ENCODE results near the gene ZNF524.
"Not testable (repeated sequence)": the region's sequence is repeated elsewhere in the genome, so short reads cannot be mapped to it uniquely, and the experiment has no call there.

The ZNF524 gene, protein sequence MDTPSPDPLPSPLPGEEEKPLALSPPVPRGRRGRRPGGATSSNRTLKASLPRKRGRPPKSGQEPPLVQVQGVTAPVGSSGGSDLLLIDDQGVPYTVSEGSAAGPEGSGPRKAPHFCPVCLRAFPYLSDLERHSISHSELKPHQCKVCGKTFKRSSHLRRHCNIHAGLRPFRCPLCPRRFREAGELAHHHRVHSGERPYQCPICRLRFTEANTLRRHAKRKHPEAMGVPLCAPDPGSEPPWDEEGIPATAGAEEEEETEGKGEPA

DNA sequence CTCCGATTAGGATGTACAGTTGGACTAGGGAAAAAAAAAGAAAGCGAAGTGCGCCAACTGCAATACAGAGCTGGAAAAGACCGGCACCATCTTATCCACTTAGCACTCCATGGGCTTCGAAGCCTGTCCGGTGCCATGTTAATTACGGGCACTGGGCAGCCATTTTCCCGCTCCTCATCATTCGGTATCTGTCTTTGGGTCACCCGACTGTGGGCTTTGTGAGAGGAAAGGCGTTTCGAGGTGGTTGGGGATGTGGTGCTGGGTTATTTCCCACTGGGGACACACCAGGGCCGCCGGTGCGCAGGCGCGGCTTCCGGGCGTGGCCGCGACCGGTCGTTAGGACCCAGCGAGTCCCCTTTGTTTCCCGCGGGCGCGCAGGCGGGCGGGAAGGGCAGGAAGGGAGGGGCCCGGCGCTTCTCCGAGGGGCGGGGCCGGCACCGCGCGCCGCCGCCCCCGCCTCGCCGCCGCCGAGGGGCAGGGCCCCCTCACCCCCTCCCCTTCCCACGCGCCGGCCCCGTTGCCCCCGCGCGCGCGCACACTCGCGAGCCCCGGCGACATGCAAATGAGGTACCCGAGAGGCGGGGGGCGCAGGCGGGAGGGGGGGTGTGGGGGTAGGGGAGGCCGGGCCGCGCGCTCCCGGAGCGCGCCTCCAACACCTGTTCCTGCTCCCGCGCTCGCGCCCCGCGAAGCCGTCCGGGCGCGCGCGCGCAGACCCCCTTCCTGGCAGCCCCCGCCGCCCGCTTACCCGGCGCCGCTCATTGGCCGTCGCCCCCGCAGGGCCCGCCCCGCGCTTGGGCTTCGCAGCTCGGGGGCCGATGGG, at the start of gene ZNF524:
Gene ZNF524, plus strand, starts transcription at position 447 of the 820 bp plus-strand sequence. CDS start 1,825 bp downstream, outside the sequence.
- DNase-seq = peak; percentile 92

DNA sequence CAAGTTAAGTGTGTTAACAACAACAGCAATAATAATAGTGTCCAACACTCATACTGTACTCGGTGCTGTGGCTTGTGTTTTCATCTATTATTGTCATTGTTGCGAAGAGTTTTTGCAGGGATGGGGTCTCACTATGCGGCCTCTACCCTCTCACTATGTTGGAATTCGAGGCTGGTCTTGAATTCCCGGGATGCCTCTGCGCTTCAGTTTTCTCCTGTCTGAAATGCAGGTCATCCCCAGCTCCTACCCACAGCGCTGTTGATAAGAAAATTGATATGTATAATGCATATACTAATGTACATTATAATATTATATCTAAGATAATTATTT, 49.8 kb upstream of the ZNF524 start:
- DNase-seq = no peak

DNA sequence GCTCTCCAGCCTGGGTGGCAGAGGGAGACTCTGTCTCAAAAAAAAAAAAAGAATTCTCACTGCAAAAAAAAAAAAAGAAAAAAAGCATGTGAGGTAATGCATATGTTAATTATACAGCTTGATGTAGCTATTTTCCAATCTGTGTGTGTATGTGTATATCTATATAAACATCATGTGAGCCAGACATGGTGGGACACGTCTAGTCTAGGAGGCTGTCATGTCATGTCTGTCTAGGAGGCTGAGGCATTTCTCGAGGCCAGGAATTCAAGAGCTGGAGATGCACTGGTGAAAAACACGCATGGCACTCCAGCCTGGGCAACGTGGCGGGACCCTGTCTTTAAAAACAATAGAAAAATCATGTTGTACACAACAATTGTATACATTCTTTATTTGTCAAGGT, 47.9 kb upstream of the ZNF524 start:
- DNase-seq = no peak

DNA sequence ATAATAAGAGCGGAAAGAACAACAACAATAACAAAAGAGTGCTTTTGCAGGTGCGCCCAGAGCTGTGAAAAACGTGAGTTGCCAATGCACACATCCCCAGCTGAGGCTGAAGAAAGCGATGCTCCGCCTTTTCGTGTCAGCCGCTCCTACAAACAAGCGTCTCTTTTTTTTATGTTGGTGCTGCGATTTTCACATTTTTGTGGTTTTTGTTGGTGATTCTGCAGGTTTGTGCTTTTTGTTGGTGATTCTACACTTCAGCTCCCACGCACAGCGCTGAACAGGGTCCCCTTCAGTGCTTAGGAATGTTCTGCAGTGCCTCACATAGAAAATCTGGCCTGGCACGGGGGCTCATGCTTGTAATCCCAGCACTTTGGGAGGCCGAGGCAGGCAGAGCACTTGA, 47.5 kb upstream of the ZNF524 start:
- DNase-seq = no peak

DNA sequence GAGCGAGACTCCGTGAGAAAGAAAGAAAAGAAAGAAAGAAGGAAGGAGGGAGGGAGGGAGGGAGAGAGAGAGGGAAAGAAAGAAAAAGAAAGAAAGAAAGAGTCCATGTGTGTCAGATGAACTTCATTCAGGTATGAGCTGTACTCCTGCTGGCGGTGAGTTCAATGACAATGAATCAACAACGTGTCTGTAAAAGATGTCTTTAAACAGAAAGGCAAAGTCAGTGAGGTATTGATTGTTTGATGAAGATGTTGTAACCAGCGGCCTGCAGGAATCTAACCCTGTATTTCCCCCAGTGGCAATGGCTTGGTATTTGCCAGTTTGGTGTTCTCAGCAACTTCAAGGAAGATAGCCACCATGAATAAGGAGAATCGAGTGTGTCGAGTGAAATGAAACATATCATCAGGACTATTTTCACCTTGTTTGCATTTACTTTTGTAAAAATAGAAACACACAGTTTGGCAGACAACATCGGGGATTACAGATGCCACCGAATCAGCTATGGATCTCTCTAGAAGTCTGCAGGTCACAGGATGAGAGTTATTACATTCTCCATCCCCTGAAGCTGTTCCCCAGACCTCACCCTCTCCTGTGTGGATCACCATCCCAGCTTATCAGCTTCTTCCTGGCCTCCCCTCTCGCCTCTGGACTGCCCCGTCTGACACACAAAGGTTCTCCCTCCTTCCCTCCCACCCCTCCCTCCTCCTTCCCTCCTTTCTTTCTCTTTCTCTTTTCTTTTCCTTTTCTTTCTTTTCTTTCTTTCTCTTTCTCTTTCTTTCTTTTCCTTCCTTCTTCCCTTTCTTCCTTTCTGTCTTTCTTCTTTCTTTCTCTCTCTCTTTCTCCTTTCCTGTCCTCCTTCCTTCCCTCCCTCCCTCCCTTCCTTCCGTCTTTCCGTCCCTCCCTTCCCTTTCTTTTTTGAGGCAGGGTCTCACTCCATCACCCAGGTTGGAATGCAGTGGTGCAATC, 46.6 kb upstream of the ZNF524 start:
- DNase-seq = no peak

DNA sequence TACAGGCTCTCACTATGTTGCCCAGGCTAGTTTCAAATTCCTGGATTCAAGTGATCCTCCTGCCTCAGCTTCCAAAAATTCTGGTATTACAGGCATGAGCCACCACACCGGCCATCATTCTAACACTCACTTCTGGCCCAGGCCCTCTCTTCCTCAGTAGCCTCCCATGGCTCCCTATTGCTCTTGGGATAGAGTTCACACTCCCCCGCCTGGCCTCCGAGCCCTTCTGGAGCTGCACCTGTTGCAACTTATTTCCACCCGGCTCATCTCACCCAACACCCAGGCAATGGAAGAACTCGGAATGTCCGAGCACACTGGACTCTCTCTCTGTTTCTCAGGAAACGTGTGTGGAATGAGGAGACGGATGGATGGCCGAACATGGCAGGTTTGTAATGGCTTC, 45.8 kb upstream of the ZNF524 start:
- no peak for DNase-seq

DNA sequence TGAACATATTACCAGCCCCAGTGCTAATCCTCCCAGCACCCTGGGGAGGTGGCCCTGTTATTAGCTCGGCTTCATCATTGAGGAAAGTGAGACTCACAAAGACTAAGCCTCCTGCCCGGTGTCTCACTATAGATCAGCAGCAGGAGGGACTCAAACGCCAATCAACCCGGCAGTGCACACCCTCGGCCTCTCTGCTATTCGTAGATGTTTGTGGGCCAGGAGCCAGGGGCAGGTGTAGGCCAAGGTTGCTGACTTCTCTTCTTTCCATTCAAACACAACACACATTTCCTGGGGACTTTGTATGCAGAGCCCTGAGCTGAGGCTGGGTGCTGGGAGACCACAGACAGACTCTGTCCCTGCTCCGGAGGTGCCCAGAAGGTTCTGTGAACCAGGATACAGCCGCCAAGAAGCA, 45.3 kb upstream of the ZNF524 start:
- DNase-seq = no peak

DNA sequence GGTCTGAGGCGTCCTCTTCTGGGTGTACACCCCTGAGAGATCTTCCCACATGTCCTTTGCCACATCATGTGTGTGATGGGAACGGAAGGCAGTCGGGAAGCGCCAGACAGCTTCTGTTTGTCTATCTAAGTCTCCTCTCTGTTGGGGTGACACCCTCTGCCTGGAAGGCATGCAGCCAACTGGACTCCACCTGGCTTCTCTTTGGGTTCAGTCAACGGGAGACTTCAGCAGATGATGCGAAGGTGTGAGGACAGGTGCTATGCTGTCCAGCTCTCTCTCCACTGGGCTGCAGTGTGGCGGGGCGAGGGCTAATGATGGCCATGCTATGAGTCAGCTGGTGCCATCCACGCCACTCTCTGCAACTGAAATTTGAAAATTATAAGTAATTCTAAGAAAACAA, 40.4 kb upstream of the ZNF524 start:
- DNase-seq = no peak

DNA sequence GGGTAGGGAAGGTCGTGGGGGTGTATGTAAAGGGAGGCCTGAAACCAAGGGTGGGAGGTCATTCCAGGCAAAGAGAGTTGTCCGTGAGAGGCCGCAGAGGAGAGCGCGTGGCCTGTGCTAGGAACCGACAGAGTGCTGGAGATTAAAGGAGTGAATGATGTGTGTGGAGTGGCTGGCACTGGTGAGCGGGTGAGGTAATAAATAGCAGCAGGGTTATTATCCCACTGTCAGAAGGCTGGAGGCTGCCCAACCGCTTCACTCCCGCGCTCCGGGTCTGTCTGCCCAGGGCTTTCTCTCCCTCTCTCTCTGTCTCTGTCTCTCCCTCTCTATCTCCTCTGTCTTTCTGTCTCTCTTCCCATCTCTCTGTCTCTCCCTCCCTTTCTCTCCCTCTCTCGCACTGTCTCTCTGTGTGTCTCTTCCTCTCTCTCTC, 36.8 kb upstream of the ZNF524 start:
- no peak for DNase-seq

DNA sequence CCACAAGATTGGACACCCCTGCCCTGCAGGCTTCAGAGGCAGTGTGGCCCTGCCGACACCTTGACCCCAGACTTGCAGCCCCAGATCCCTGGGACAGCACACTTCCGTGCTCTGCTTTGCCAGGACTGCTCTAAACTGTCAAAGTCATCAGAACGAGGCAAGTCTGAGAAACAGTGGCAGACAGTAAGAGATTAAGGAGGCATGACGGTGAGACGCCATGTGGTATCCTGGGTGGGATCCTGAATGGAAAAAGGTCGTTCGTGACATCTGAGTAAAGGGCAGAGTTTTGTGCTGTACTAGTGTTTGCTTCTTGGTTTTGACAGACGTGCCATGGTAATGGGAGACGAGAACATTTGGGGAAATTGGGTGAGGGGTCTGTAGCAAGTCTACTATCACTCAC, 33.3 kb upstream of the ZNF524 start:
- no peak for DNase-seq

DNA sequence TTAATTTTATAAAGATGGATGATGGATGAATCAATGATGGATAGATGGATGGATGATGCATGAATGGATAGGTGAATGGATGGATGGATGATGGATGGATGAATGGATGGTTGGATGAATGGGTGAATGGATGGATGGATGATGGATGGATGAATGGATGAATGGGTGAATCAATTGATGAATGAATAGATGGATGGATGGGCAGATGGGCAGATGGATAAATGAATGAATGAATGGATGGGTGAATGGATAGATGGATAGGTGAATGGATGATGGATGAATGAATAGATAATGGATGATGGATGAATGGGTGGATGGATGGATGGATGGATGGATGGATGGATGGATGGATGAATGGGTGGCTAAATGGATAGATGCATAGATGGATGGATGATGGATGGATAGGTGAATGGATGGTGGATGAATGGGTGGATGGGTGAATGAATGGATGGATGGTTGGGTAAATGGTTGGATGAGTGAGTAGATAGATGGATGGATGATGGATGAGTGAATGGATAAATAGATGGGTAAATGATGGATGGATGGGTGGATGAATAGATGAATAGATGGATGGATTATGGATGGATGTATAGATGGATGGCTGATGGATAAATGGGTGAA, 32.3 kb upstream of the ZNF524 start:
- no peak for DNase-seq

DNA sequence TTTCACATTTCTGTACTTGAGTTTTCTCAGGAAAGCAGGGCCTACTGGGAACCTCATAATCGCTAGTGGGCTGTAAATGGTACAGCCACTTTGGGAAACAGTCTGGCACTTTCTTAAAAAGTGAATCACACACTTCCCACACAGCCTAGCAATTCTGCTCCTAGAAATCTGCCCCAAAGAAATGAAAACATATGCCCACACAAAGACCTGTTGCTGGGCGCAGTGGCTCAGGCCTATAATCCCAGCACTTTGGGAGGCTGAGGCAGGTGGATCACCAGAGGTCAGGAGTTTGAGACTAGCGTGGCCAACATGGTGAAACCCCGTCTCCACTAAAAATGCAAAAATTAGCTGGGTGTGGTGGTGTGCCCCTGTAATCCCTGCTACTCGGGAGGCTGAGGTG, 30.6 kb upstream of the ZNF524 start:
- not testable (repeated sequence) for DNase-seq

DNA sequence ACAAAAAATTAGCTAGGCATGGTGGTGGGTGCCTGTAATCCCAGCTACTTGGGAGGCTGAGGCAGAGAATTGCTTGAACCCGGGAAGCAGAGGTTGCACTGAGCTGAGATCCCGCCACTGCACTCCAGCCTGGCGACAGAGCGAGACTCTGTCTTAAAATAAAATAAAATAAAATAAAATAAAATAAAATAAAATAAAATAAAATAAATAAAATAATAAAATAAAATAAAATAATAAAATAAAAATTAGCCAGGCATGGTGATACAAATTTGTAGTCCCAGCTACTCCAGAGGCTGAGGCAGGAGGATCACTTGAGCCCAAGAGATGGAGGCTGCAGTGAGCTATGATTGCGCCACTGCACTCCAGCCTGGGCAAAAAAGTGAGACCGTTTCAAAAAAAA, 26.2 kb upstream of the ZNF524 start:
- not testable (repeated sequence) for DNase-seq

DNA sequence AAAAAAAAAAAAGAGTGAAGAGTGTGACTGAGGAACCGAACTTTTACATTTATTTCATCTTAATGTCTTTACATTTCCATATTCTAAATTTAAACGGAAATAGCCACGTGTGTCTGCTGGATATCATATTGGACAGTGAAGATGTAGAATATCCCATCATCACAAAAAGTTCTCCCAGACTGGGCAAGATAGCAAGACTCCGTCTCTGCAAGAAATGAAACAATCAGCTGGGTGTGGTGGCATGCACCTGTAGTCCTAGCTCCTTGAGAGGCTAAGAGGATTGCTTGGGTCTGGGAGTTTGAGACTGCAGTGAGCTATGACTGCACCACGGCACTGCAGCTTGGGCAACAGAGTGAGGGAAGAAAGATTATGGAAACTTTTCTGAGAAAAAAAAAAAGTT, 23.3 kb upstream of the ZNF524 start:
- DNase-seq = no peak

DNA sequence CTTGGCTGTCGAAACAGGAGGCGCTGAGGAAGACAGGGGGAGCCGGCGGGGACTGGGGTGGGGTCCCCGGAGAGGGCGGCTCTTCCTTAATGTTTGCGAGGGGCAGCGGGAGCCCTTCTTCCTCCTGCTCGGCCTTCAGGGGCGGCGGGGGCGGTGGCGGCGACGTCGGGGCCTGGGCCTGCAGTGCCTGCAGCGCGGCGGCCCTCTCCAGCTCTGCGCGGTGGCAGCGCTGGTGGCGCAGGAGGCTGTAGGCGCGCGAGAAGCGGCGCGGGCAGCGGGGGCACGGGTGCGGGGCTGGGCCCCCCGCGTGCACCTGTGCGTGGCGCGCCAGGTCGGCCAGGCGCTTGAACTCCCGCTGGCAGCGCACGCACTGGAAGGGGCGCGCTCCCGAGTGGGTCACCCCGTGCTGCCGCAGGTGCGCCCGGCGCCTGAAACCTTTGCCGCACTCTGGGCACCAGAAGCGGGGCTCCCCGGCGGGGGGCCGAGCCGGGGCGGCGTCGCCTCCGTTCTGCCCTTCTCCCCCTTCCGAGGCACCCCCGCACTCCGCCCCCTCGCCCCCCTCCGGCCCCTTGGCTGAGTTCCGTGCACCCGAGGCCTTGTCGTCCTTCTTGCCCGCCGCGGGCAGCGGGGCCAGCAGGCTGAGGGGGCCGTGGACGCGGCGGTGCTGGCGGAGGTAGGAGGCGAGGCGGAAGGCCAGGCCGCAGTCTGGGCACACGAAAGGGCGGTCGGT, 21.9 kb upstream of the ZNF524 start:
- no peak for DNase-seq

DNA sequence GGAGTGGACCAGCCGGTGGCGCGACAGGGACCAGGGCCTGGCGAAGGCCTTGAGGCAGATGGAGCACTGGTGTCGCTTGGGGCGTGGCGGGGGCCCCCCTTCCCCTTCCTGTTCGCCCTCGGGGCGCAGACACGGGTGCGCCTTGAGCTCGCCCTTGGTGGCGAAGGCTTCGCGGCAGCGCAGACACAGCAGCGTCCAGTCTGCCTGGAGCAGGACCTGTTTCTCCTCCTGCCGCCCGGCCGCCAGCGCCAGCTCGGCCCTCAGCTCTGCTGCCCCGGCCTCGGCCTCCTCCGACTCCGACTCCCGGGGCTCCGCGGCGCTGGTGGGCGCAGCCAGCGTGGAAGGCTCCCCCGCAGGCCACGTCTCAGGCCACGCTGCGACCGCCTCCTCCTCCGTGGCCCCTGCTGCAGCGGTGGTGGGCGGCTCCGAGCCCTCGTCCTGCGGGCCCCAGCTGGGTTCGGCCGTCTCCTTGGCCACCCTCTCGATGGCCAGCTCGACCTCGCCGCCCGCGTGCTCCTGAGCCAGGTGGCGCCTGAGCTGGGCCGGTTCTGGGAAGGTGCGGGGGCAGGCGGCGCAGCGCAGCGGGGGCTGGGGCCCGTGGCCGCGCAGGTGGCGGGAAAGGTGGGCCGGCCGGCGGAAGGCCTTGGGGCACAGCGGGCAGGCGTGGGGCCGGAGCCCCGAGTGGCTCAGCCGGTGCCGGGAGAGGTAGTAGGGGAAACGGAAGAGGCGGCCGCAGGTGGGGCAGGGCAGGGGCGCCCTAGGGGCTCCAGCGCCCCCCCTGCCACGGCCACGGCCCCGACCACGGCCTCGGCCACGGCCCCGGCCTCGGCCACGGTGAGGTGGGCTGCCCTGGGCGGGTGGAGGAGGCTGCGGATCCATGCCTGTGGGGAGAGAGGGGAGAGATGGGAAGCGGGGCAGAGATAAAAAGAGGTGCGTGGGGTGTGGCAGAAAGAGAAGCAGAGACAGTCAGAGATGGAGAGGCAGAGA, 21.0 kb upstream of the ZNF524 start:
- no peak for DNase-seq

DNA sequence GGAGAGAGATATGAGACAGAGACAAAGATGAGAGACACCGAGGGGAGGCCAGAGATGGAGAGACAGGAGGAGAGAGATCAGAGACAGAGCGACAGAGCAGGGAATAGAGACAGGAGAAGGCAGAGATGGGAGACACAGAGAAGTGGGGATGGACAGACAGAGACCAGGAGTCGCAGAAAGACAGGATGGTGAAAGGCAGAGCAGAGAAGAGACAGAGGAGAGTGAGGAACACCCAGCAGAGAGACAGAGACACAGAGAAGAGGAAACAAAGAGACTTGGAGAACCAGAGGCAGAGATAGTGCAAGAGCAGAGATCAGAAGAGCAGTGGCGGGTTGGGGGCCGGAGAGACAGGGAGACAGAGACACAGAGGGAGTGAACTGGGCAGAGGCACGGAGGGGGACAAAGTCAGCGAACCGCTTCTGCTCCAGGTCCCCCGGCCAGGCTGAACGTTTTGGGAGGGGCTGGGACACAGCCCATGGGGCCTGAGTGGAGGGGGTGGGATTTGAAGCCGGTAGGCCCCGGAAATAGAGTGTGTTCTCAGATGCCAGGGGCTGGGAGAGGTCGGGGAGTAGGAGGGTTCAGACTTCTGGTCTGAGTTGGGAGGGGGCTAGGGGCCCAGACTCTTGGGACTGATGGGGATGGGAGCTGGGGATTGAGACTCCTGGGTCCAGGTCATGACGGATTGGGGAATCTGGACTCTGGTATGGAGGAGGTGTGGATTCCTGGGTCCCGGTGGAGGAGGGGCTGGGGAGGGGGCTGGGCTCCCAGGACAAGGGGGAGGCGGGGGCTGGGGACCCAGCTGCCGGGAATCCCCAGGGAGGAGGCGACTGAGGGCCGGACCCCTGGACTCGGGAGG, 20.1 kb upstream of the ZNF524 start:
- DNase-seq = no peak

DNA sequence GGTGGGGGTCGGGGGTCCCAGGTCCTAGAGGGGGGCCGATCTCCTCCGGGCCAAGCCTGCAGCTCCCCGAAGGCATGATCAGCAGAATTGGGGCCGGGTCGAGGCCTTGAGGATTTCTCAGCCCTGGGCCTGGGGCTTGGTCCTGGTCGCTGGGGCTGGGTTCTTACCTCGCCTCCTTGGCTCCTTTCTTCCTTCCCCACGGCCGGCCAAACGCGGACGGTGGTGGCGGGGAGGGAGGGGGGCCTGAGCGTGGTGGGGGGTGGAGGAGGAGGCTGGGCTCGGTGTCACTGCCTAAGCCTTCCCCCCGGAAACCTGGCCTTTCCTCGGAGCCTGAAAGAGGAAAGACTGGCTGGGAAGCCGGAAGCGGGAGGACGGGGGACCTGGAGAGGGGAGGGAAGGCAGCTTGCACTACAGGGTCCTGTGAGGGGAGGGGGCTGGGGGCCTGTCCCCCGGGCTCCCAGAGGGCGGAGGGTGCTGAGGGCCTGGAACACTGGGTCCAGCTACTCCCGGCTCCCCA, 19.4 kb upstream of the ZNF524 start, which contains the start of gene ZNF579:
Gene ZNF579, minus strand, starts transcription at position 221 of the 517 bp plus-strand sequence. CDS start 1,209 bp downstream, outside the sequence.
- peak; percentile 85 for DNase-seq

DNA sequence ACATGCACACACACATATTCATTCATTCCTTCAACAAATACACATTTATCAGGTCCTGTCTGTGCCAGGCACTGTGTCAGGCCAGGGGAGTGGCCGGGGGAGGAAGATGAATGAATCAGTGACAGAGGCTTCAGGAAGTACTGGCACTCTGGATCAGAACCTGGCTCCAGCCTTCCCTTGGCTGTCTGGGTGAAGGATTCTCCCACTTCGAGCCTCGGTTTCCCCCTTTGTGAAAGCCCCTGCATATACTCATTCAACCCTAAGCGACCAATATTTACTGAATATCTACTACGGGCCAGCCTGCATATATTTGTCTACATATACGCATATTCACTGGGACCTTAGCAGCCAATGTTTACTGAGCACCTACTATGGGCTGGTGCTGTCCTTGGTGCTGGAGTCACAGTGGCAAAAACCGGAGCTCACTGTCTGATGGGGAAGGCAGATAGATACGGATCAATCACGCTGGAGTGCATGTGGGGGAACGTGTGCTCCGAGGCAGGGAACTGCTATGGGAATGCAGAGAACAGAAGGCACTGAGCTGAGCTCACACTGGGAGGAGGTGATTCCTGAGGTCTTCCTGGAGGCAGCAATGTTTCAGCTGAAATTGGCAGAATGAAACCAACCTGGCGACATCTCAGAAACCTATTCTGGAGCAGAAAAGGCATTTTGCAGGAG, 18.8 kb upstream of the ZNF524 start:
- peak; percentile 21 for DNase-seq

All from activated CD4-positive, alpha-beta T cell treated with anti-CD3 and anti-CD28 coated beads, Interleukin-10, Interleukin-2, amounts not matched to agents 100 ng/mL and 50 ng/mL, durations not matched to agents 16 hours and 8 hours (primary cell).